ENCODE measurements around the gene ARHGAP25.

The ARHGAP25 gene

GRCh38 chr2:68861330-68861729 lies 126.7 kb downstream of the ARHGAP25 start:
- H3K9ac ChIP-seq = no peak overlapping the region
- H3K79me2 ChIP-seq = no peaks in the 10 kb centered on the region
- H3K4me1 ChIP-seq = no peaks in the 10 kb centered on the region
- H3K27me3 ChIP-seq (ENCODE audit: control insufficient read depth, insufficient read depth, low read length) = no peaks in the 10 kb centered on the region
- H3K4me3 ChIP-seq (ENCODE audit: low read depth, low read length) = no peak overlapping the region
- TF ChIP-seq CTCF (IDR thresholded peaks at IDR 0.05) = no peak
- H3K36me3 ChIP-seq (ENCODE audit: control insufficient read depth, insufficient read depth, low read length) = no peaks in the 10 kb centered on the region
- H3K27ac ChIP-seq = no peak overlapping the region
- no peak overlapping the region for H2AFZ ChIP-seq
- no peak overlapping the region for H3K4me2 ChIP-seq (ENCODE audit: low read length)
- H3K9me3 ChIP-seq (ENCODE audit: control insufficient read depth, low read length) = no peaks in the 10 kb centered on the region

- no peak overlapping the region for H2AFZ ChIP-seq
- H3K4me1 ChIP-seq = no peaks in the 10 kb centered on the region
- no peaks in the 10 kb centered on the region for H3K9me3 ChIP-seq (ENCODE audit: control insufficient read depth, low read length)
- H3K9ac ChIP-seq = no peak overlapping the region
- H3K27me3 ChIP-seq (ENCODE audit: control insufficient read depth, insufficient read depth, low read length) = no peaks in the 10 kb centered on the region
- no peak for TF ChIP-seq CTCF (IDR thresholded peaks at IDR 0.05)
- H3K4me3 ChIP-seq (ENCODE audit: low read depth, low read length) = no peak overlapping the region
- no peaks in the 10 kb centered on the region for H3K36me3 ChIP-seq (ENCODE audit: control insufficient read depth, insufficient read depth, low read length)
- H3K27ac ChIP-seq = no peak overlapping the region
- no peak overlapping the region for H3K4me2 ChIP-seq (ENCODE audit: low read length)
- H3K79me2 ChIP-seq = no peaks in the 10 kb centered on the region
Observed at GRCh38 chr2:68862889-68863288, 128.3 kb downstream of the ARHGAP25 start.

GRCh38 chr2:68863996-68864395 lies 129.4 kb downstream of the ARHGAP25 start:
- H2AFZ ChIP-seq = no peak overlapping the region
- H3K27ac ChIP-seq = no peak overlapping the region
- no peaks in the 10 kb centered on the region for H3K36me3 ChIP-seq (ENCODE audit: control insufficient read depth, insufficient read depth, low read length)
- no peaks in the 10 kb centered on the region for H3K79me2 ChIP-seq
- H3K9ac ChIP-seq = no peak overlapping the region
- H3K9me3 ChIP-seq (ENCODE audit: control insufficient read depth, low read length) = no peaks in the 10 kb centered on the region
- H3K27me3 ChIP-seq (ENCODE audit: control insufficient read depth, insufficient read depth, low read length) = no peaks in the 10 kb centered on the region
- no peak for TF ChIP-seq CTCF (IDR thresholded peaks at IDR 0.05)
- H3K4me3 ChIP-seq (ENCODE audit: low read depth, low read length) = no peak overlapping the region
- no peaks in the 10 kb centered on the region for H3K4me1 ChIP-seq
- H3K4me2 ChIP-seq (ENCODE audit: low read length) = no peak overlapping the region

- no peaks in the 10 kb centered on the region for H3K9me3 ChIP-seq (ENCODE audit: control insufficient read depth, low read length)
- no peak overlapping the region for H3K9ac ChIP-seq
- H3K4me3 ChIP-seq (ENCODE audit: low read depth, low read length) = no peak overlapping the region
- H3K4me1 ChIP-seq = no peaks in the 10 kb centered on the region
- no peak overlapping the region for H2AFZ ChIP-seq
- TF ChIP-seq CTCF (IDR thresholded peaks at IDR 0.05) = no peak
- no peaks in the 10 kb centered on the region for H3K27me3 ChIP-seq (ENCODE audit: control insufficient read depth, insufficient read depth, low read length)
- no peaks in the 10 kb centered on the region for H3K79me2 ChIP-seq
- no peak overlapping the region for H3K4me2 ChIP-seq (ENCODE audit: low read length)
- no peaks in the 10 kb centered on the region for H3K36me3 ChIP-seq (ENCODE audit: control insufficient read depth, insufficient read depth, low read length)
- H3K27ac ChIP-seq = no peak overlapping the region
Observed at GRCh38 chr2:68865108-68865507, 130.5 kb downstream of the ARHGAP25 start.

GRCh38 chr2:68870215-68870614 lies 135.6 kb downstream of the ARHGAP25 start:
- Histone ChIP-seq H3K4me3 (ENCODE audit: low read depth, low read length) (no peak overlapping the region), H3K4me1 (no peaks in the 10 kb centered on the region), H3K27ac (no peak overlapping the region), H3K79me2 (no peaks in the 10 kb centered on the region), H3K27me3 (ENCODE audit: control insufficient read depth, insufficient read depth, low read length) (no peaks in the 10 kb centered on the region), H2AFZ (no peak overlapping the region), H3K9me3 (ENCODE audit: control insufficient read depth, low read length) (no peaks in the 10 kb centered on the region), H3K9ac (no peak overlapping the region), H3K4me2 (ENCODE audit: low read length) (no peak overlapping the region), H3K36me3 (ENCODE audit: control insufficient read depth, insufficient read depth, low read length) (no peaks in the 10 kb centered on the region)
- no peak for TF ChIP-seq CTCF (IDR thresholded peaks at IDR 0.05)
